ENCODE measurements around the gene NPIPB6.

NPIPB6 gene

DNA sequence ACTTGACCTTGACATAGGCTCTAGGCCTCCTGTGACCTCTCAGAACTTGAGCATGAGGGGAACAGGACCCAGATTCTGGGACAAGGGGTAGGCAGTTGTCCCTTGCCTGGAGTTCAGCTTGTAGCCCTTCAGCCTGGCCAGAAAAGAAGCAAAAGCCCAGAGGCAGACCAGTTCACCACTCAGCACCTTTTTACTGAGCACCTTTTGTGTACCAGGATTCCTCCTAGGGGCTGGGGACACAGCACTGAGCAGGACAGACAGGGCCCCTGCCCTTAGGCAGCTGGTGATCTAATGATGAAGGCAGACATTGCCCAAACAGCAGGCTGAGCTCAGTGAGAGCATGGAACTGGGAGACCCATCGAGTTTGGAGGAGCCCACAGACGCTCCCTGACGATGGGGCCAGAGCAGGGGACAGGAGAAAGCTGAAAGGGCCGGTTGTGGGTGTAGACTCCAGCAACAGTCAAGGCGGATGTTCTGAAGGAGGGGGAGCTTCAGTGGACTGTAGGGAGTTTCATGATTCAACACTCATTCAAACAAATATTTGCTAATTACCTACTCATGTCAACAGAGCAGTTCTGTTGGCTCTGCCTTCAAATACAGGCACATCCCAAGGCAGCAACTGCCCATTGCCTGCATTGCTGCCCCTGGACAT is 38.9 kb downstream of the NPIPB6 start:
- DNase-seq (ENCODE audit: low read depth in 2 of 2) = no peak

DNA sequence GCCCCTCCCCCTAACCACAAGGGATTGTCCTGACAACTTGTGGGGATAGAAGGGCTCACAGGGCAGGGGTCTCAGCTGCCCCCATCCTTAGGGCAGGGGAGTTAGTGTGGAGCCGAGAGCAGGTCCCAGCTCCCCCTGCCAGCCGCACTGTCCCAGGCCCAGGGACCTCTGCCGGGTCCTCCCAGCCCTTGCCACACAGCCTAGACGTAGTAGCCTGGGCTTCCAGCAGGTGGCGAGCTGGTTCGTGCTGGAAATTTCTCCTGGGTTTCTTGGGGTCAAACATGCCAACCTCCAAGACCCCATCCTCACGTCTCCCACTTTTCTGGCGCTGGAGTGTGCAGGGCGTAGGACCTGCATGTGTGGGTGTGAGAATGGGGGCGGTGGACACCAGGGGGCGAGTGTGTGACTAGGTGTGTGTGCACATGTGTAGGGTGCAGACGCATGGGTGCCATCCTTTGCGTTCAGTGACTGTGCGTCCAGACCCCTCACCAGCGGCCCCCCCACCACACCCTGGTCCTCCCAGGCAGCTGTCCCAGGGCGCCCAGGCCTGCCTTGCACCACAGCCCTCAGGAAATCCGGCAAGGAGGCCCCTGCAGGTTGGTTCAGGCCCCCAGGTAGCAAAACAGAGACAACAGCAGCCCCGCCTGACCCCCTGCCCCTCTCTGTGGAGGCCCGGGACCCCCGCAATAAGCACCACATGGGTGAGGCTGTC is 41.5 kb downstream of the NPIPB6 start:
- no peak for DNase-seq (ENCODE audit: low read depth in 2 of 2)

DNA sequence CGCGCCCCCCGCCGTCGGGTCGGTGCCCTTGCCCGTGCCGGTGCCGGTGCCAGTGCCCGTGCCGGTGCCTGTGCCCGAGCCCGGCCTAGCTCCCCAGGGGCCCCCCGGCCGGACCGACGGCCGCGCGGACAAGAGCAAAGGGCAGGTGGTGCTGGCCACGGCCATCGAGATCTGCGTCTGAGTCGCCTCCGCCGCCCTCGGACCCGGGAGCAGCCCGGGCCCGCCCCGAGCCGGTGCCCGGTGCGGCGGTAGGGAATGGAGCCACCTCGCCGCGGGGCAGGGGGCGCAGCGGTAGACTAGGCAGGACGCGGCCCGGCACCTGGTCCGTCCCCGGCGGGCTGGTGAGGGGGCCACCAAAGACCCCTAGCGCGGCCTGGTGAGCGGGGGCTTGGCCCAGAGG is 42.6 kb downstream of the NPIPB6 start:
- DNase-seq (ENCODE audit: low read depth in 2 of 2) = no peak

- no peak for DNase-seq (ENCODE audit: low read depth in 2 of 2)
Observed at GRCh38 chr16:28320023-28320561, 43.2 kb downstream of the NPIPB6 start.

GRCh38 chr16:28319476-28320022 is 43.8 kb downstream of the NPIPB6 start:
- no peak for DNase-seq (ENCODE audit: low read depth in 2 of 2)

DNA sequence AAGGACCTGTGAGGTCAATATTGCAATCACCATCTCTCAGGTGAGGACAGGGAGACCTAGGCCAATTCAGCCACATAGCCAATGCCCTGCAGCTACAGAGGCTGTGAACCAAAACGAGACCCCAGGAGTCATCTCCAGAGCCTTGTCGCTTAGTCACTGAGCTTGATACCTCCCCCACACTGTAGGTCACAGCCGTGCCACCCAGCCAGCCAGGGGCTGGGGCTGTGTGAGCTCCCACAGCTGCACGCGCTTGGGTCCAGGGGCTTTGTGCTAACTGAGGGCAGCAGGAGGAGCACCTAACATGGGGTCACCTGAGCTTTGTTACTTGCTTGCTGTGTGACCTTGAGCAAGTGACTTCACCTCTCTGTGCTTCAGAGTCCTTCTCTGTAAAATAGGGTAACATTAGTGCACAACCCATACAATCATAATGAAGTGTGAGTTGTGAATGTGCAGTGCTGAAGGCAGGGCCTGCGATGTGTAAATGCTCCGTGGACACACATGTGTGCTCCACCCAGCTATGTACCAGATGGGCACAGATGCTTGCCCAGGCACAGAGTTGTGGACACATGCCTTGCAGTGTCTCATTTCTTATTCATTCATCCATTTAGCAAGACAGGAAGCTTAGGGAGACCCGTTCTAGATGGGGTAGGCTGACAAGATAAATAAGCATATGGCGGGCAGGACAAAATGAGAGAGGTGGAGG is 45.1 kb downstream of the NPIPB6 start:
- no peak for DNase-seq (ENCODE audit: low read depth in 2 of 2)

DNA sequence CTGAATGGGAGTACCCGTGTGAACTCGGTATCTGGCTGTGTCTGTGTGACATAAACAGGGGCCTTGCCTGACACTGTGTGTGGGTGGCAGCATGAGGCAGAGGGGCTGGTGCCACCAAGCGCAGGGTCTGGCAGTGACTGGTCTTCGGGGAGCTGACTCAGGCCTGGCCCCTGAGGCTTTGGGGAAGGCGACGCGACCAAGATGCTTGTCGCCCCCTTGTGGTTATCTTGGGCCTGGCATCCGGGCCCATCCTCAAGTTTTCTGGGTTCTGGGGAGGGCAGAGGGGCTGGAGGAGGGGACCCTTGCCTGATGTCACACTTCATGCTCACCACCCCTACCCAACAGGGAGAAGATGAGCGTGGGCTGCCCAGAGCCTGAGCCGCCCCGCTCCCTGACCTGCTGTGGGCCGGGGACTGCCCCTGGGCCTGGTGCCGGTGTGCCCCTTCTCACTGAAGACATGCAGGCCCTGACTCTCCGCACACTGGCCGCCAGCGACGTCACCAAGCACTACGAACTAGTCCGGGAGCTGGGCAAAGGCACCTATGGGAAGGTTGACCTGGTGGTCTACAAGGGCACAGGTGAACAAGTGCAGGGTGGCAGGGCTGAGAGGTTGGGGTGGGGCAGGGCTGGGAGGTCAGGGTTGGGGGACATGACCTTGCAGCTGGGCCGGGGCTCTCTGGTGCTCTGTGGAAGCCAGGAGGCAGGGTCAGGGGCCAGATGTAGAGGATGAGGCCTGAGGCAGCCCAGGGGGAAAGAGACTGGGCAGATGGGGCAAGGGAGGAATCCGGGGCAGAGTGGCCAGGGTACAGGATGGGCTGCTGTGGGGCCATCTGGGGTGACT is 46.0 kb downstream of the NPIPB6 start:
- peak; percentile 50 to 58 for DNase-seq (ENCODE audit: low read depth in 2 of 2)

- no peak for DNase-seq (ENCODE audit: low read depth in 2 of 2)
Observed at GRCh38 chr16:28316054-28316453, 47.3 kb downstream of the NPIPB6 start.

GRCh38 chr16:28313587-28313986 is 49.7 kb downstream of the NPIPB6 start:
- no peak for DNase-seq (ENCODE audit: low read depth in 2 of 2)

GRCh38 chr16:28312327-28312726 is 51.0 kb downstream of the NPIPB6 start:
- no peak for DNase-seq (ENCODE audit: low read depth in 2 of 2)

DNA sequence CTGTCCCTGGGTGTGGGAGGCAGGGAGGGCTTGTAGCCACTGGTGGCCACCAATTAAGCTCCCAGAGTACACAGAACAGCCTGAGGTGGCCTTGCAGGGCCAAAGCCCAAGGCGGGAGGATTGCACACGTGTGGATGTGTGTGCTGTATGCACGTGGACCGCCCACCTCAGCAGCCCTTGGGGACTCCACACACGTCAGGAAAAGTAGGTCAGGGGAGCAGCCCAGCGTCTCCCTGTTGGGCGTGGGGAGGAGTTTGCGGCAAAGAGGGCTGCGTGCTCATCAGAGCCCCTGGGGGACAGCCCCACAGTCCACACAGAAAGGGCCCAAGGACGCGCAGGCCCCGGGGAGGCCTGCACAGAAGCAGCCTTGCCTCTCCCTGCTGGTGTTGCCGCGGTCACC is 51.4 kb downstream of the NPIPB6 start:
- peak in 1 of 2 donors; percentile 37 for DNase-seq (ENCODE audit: low read depth in 2 of 2)

- no peak for DNase-seq (ENCODE audit: low read depth in 2 of 2)
Observed at GRCh38 chr16:28311413-28311812, 51.9 kb downstream of the NPIPB6 start.

DNA sequence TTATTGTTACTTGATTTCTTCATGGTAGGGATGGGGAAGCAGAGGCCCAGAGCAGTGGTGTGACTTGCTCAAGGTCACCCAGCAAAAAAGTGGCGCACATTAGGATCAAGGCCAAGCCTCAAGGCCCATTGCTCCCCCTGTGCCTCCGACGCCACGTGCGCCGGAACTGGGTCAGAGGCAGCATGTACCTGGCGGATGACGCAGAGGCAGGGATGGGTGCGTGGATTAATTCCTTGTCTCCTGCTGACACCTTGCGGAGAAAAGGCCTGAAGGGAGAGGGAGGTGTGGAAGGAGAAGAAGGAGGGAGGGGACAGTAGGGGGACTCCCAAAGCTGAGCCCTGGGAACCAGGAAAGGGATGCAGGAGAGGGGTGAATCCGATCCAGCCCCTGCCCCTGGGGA is 52.5 kb downstream of the NPIPB6 start:
- DNase-seq (ENCODE audit: low read depth in 2 of 2) = no peak

DNA sequence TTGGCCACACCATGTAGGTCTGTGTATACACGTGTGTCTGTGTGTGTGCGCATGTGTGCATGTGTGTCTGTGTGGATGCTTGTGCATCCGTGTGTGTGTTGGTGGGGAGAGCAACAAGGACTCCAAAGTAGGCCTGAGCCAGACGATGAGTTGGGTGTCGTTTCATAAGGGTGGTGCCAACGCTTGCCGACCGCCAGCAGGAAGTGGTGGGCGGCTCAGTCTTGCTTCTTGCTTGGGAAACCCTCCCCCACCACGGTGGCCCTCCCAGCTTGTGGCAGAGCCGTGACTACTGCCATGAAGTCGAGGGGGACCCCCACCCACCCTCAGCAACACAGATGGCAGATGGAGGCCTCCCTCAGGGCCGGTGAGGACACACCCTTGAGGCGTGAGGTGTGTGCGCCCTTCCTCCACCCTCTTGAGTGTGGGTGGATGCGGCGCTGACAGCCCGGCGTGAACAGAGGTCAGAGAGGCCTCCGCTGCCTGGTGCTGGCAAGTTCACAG is 53.4 kb downstream of the NPIPB6 start:
- peak; percentile 81 to 85 for DNase-seq (ENCODE audit: low read depth in 2 of 2)

- DNase-seq (ENCODE audit: low read depth in 2 of 2) = no peak
Observed at GRCh38 chr16:28308794-28309584, 54.3 kb downstream of the NPIPB6 start.

GRCh38 chr16:28307936-28308335 is 55.4 kb downstream of the NPIPB6 start:
- DNase-seq (ENCODE audit: low read depth in 2 of 2) = no peak

DNA sequence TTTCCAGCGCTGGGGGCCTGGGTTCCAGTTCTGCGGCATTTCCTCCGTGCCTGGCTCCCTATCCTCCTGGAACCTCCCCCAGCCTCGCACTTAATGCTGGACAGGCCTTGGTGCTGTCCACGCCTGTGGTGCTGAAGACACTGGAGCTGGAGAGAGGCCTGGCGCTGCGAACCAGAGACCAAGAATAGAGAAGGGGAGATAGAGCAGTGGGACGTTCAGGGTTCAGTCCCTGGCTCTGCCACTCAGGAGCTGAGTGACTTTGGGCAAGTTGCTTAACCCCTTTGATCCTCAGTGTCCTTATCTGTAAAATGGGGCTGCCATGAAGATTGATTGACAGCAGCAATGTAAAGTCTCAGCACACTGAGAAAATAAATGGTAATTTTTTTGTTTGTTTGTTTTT is 59.1 kb downstream of the NPIPB6 start:
- no peak for DNase-seq (ENCODE audit: low read depth in 2 of 2)

- DNase-seq (ENCODE audit: low read depth in 2 of 2) = no peak
Observed at GRCh38 chr16:28303132-28303531, 60.2 kb downstream of the NPIPB6 start.

- DNase-seq (ENCODE audit: low read depth in 2 of 2) = no peak
Observed at GRCh38 chr16:28301620-28302019, 61.7 kb downstream of the NPIPB6 start.

DNA sequence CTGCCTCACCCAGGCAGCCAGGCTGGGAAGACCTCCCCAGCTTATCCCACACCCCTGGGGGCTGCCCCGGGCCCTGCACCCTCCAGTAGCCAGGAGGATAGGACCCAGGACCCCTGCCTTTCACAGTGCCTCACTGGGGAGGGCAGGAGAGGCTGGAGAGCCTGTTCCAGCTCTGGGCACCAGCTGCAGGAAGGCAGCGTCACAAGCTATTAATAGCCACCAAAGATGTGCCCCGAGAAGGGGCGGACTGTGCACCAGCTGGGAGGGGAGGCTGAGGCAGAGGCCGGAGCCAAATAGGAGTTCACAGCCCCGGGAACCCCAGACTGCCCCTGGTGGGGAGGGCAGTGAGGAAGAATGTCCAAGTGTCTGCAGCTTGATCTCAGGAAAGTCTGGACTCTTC is 62.2 kb downstream of the NPIPB6 start:
- no peak for DNase-seq (ENCODE audit: low read depth in 2 of 2)
